ENCODE results near the gene CALHM6.

DNA sequence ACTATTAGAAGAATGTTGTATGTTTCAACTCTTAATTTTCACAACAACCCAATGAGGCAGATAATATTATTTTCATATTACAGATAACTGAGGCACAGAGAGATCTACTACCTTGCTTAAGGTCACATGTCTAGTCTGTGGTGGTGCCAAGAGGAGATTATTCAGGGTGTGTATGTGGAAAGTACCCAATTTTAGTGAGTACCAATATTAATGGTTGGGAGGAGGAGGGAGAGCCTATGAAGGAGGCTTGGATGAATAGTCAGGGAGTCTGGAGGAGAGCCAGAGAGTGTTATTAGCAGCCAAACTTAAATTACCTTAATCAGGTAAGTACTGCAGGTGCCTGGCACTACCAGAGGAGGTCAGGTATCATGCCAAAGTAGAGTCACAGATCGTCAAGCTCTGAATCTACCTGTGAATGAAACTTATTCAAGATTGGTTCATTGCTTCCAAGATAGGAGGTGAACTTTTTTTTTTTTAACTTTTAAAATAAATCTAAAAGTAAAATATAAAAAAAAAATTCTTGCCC lies 10.9 kb upstream of the CALHM6 start:
- TF ChIP-seq EZH2 (IDR thresholded peaks at IDR 0.05) (no peak), POLR2AphosphoS5 (IDR thresholded peaks at IDR 0.05; ENCODE audit: borderline replicate concordance, low read depth, low read length) (no peak)
